PC-3 (cell line): ENCODE results near the gene ADGRL3. TPM values are rescaled to one million over a fixed set of nuclear protein-coding genes. Genes with fewer than 3 reads are reported as not detected.
A peak's percentile ranks its signal among the peaks of the same experiment; 100 is the strongest.

Source experiments
- ATAC-seq: fragments of 200-7000 bp; cut with Tn5 transposase; 2 replicates; pipeline ENCODE4 v1.9.1; 2020; ENCODE audit warnings: mild to moderate bottlenecking, moderate library complexity
- BruUV-seq: library from RNA; stranded (reverse); fragments of 400-500 nt; replicated peaks from 2 replicates; lab custom pipeline; 2021; lab: Mats Ljungman, UMichigan
- CTCF ChIA-PET: fragments of 300-600 bp; sonication (Branson Sonifier 250); formaldehyde crosslinking; loops from one replicate; lab custom pipeline; 2022; ENCODE audit warnings: antibody characterized with exemption; lab: Charles Lee
- POLR2A ChIA-PET: fragments of 300-600 bp; sonication (Branson Sonifier 250); formaldehyde crosslinking; loops from one replicate; lab custom pipeline; 2022; ENCODE audit warnings: antibody characterized with exemption; ENCODE audit not compliant: unreplicated experiment; lab: Charles Lee
- DNase-seq: peaks from one replicate; pipeline ENCODE4 v3.0.0-alpha.2; 2015
- H2AFZ ChIP-seq: fragments of 300-600 bp; sonication (generic); 2 replicates; pipeline ENCODE4 v1.6.0; 2016; ENCODE audit warnings: antibody characterized with exemption, low read length
- H3F3A ChIP-seq: fragments of 300-600 bp; sonication (generic); one replicate; pipeline ENCODE4 v1.6.0; 2017; ENCODE audit warnings: antibody characterized with exemption, low read length, control low read depth, mild to moderate bottlenecking; ENCODE audit not compliant: unreplicated experiment
- H3K27ac ChIP-seq: fragments of 300-600 bp; sonication (generic); 2 replicates; pipeline ENCODE4 v1.5.1; 2016; ENCODE audit warnings: mild to moderate bottlenecking, low read length
- H3K27me3 ChIP-seq: fragments of 300-600 bp; sonication (generic); 2 replicates; pipeline ENCODE4 v1.6.1; 2016; ENCODE audit warnings: low read length, mixed read lengths
- H3K36me3 ChIP-seq: fragments of 300-600 bp; sonication (generic); 2 replicates; pipeline ENCODE4 v1.6.1; 2016; ENCODE audit warnings: low read depth, mixed run types, low read length, mixed read lengths
- H3K4me1 ChIP-seq: fragments of 300-600 bp; sonication (generic); 2 replicates; pipeline ENCODE4 v1.5.1; 2016; ENCODE audit warnings: low read length; ENCODE audit not compliant: insufficient read depth
- H3K4me2 ChIP-seq: fragments of 300-600 bp; sonication (generic); 2 replicates; pipeline ENCODE4 v1.6.0; 2016; ENCODE audit warnings: low read length
- H3K4me3 ChIP-seq: fragments of 300-600 bp; sonication (generic); 2 replicates; pipeline ENCODE4 v1.5.1; 2016; ENCODE audit warnings: mild to moderate bottlenecking, low read length, mixed read lengths
- H3K79me2 ChIP-seq: fragments of 300-600 bp; sonication (generic); 2 replicates; pipeline ENCODE4 v1.6.1; 2017; ENCODE audit warnings: low read length, mixed read lengths
- H3K9ac ChIP-seq: fragments of 300-600 bp; sonication (generic); 2 replicates; pipeline ENCODE4 v1.6.0; 2016; ENCODE audit warnings: mild to moderate bottlenecking, low read length
- H3K9me2 ChIP-seq: fragments of 300-600 bp; sonication (generic); replicated peaks from 2 replicates; pipeline ENCODE4 v1.6.1; 2016; ENCODE audit warnings: mixed run types, low read length, mixed read lengths
- H3K9me3 ChIP-seq: fragments of 300-600 bp; sonication (generic); 2 replicates; pipeline ENCODE4 v1.6.1; 2016; ENCODE audit warnings: low read length, mixed read lengths
- H4K20me1 ChIP-seq: fragments of 300-600 bp; sonication (generic); 2 replicates; pipeline ENCODE4 v1.6.1; 2016; ENCODE audit warnings: low read length, mixed read lengths
- EZH2 ChIP-seq: fragments of 300-600 bp; sonication (generic); IDR thresholded peaks from one replicate; pipeline ENCODE4 v1.6.1; 2017; ENCODE audit warnings: antibody characterized with exemption, mild to moderate bottlenecking, low read length; ENCODE audit not compliant: unreplicated experiment
- EZH2phosphoT487 ChIP-seq: fragments of 300-600 bp; sonication (generic); IDR thresholded peaks from 2 replicates; pipeline ENCODE4 v1.6.1; 2018; ENCODE audit warnings: mild to moderate bottlenecking, antibody characterized with exemption, low read length, borderline replicate concordance
- intact Hi-C: fragments of 100-400 bp; cut with micrococcal nuclease; formaldehyde crosslinking; loops from 2 replicates; pipeline ENCODE4 v1.9.0; 2023
- total RNA-seq: library from RNA; depleted of rRNA; stranded (reverse); fragments of >200 nt; gene quantifications from 2 replicates; pipeline ENCODE4 v1.2.3, GENCODE V29; 2014
- TF ChIP-seq, protein P1 (sequence below): fragments of 300-600 bp; sonication (generic); conservative IDR thresholded peaks from 2 replicates; pipeline ENCODE4 v1.5.1; 2017; ENCODE audit warnings: antibody characterized with exemption, low read depth, mild to moderate bottlenecking, low read length

Gene ADGRL3
- total RNA-seq, 1 experiment from 2014 or later: 0.66 TPM

DNA sequence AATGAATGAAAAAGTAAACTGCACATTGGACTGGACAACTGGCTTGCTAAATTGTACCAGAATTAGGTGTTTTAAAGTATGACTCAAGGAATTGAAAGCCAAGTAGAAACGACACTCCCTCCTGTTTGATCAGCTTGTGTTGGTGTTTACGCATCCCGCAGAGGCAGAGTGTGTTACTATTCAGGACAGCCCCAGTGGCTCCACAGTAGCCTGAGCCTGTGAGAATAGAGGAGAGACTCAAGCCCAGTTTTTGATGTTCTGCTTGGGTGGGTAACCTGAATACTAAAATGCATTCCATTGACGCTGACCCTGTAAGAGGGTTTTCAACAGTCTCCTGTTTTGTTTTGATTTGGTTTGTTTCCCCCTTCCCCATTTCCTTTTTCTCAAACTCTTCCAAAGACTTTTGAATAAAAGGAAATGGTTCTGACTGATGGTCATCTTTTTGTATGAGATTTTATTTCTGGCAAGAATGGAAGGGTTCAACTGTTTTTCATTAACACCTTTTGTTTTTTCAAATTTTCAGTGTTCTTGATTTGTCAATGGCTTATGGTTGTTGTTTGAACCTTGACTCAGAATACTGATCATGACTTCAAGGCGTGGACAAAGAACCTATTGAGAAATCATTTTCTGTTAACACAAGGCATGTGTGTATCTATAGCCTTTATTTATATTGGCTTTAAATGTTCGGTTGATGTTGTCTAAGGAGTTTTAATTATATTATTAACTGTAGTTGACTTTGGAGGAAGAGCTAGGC lies 10.2 kb downstream of the ADGRL3 start:
- Histone ChIP-seq H3K4me1 (peaks cover 15% of the 10 kb centered on the region), H3F3A (no peaks in the 10 kb centered on the region), H3K36me3 (no peaks in the 10 kb centered on the region), H3K27ac (no peak overlapping the region), H3K9me2 (no peaks in the 10 kb centered on the region), H3K9ac (no peak overlapping the region), H3K27me3 (no peaks in the 10 kb centered on the region), H2AFZ (no peak overlapping the region), H3K79me2 (no peaks in the 10 kb centered on the region), H3K9me3 (no peaks in the 10 kb centered on the region), H3K4me3 (no peak overlapping the region), H3K4me2 (no peak overlapping the region), H4K20me1 (no peaks in the 10 kb centered on the region)
- DNase-seq (peak; percentile 61), ATAC-seq (peak; percentile 91)
- no peak for TF ChIP-seq EZH2
- TF ChIP-seq, protein P1, sequence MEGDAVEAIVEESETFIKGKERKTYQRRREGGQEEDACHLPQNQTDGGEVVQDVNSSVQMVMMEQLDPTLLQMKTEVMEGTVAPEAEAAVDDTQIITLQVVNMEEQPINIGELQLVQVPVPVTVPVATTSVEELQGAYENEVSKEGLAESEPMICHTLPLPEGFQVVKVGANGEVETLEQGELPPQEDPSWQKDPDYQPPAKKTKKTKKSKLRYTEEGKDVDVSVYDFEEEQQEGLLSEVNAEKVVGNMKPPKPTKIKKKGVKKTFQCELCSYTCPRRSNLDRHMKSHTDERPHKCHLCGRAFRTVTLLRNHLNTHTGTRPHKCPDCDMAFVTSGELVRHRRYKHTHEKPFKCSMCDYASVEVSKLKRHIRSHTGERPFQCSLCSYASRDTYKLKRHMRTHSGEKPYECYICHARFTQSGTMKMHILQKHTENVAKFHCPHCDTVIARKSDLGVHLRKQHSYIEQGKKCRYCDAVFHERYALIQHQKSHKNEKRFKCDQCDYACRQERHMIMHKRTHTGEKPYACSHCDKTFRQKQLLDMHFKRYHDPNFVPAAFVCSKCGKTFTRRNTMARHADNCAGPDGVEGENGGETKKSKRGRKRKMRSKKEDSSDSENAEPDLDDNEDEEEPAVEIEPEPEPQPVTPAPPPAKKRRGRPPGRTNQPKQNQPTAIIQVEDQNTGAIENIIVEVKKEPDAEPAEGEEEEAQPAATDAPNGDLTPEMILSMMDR: no peak
- TF ChIP-seq EZH2phosphoT487: no peak
- intact Hi-C loops: no loop called here
- no TSS peak for BruUV-seq
- ChIA-PET CTCF (no interaction called here), POLR2A (no interaction called here)

DNA sequence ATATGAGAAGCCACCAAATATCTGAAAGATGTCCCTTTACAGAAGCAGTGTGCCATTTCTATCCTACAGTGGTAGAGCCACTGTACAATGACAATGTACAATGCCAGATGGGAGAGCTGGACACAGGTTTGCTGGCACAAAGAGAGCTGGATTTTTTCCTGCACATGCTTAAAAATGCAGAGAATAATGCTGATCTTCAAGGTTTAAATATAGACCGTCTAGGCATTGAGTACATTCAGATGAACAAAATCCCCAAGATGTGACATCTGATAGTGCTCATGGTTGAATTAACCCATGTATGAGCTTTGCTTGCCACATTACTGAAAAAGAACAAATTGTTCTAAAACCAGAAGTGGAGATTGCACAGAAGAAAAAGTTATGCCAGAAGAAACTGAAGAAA lies 11.7 kb downstream of the ADGRL3 start:
- H3F3A ChIP-seq: no peaks in the 10 kb centered on the region
- no peaks in the 10 kb centered on the region for H3K9me2 ChIP-seq
- no peaks in the 10 kb centered on the region for H3K79me2 ChIP-seq
- ChIA-PET POLR2A (no interaction called here), CTCF (no interaction called here)
- no peaks in the 10 kb centered on the region for H3K9me3 ChIP-seq
- TF ChIP-seq, protein P1: no peak
- TF ChIP-seq EZH2phosphoT487 (no peak), EZH2 (no peak)
- no peak overlapping the region for H3K4me3 ChIP-seq
- no TSS peak for BruUV-seq
- DNase-seq (no peak), ATAC-seq (no peak)
- no peak overlapping the region for H3K4me2 ChIP-seq
- H3K9ac ChIP-seq: no peak overlapping the region
- intact Hi-C loops: no loop called here
- no peak overlapping the region for H2AFZ ChIP-seq
- H3K27ac ChIP-seq: no peak overlapping the region
- H3K4me1 ChIP-seq: peaks cover 15% of the 10 kb centered on the region
- H3K27me3 ChIP-seq: no peaks in the 10 kb centered on the region
- H4K20me1 ChIP-seq: no peaks in the 10 kb centered on the region
- no peaks in the 10 kb centered on the region for H3K36me3 ChIP-seq

DNA sequence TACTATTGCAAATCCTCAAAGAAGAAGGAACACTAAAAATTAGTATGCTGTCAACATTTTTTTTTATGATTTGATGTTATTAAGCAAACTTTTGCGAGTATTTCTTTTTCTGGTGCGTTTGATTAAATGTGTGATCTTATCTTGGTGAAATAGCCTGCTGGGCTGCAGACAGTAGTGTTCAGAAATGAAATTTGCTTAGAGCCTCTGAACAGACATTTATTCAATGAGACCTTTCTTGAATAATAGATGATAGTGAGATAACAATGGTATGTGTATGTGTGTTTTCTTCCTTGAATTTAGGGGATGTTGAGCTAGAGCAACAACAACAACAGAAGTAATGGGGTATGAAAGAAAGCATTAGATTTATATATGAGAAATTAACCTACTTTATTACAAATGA lies 12.7 kb downstream of the ADGRL3 start:
- TF ChIP-seq, protein P1: no peak
- TF ChIP-seq EZH2: no peak
- TF ChIP-seq EZH2phosphoT487: no peak
- H3K4me1 ChIP-seq: peaks cover 15% of the 10 kb centered on the region
- intact Hi-C loops: no loop called here
- H3K79me2 ChIP-seq: no peaks in the 10 kb centered on the region
- H3K36me3 ChIP-seq: no peaks in the 10 kb centered on the region
- no peak overlapping the region for H3K9ac ChIP-seq
- H3K4me2 ChIP-seq: no peak overlapping the region
- no peaks in the 10 kb centered on the region for H3K9me3 ChIP-seq
- no peak overlapping the region for H2AFZ ChIP-seq
- DNase-seq: no peak
- no TSS peak for BruUV-seq
- H3K9me2 ChIP-seq: no peaks in the 10 kb centered on the region
- H3K27ac ChIP-seq: no peak overlapping the region
- ChIA-PET CTCF (no interaction called here), POLR2A (no interaction called here)
- no peaks in the 10 kb centered on the region for H3K27me3 ChIP-seq
- no peaks in the 10 kb centered on the region for H3F3A ChIP-seq
- no peak for ATAC-seq
- no peak overlapping the region for H3K4me3 ChIP-seq
- no peaks in the 10 kb centered on the region for H4K20me1 ChIP-seq
